Lower leg skin (tissue), 4 donors: ENCODE results near the gene LOXL4. TPM values are rescaled to one million over a fixed set of nuclear protein-coding genes. Genes with fewer than 3 reads are reported as not detected.

Experiments used
- DNase-seq, 2 donors: peaks; one replicate each; pipeline ENCODE4 v3.0.0-alpha.2; 2019; ENCODE audit warnings: low spot score in 2 of 2
- H3K4me3 ChIP-seq: fragments of 200-600 bp; sonication (generic); 2 replicates; pipeline ENCODE4 v1.5.1; 2017; ENCODE audit warnings: mild to moderate bottlenecking, low read depth; ENCODE audit not compliant: poor library complexity, severe bottlenecking
- POLR2A ChIP-seq, 2 donors: fragments of 450-650 bp; IDR thresholded peaks; one replicate each; pipeline ENCODE4 v1.6.1; 2016 to 2017; ENCODE audit warnings: antibody characterized with exemption in 2 of 2, mild to moderate bottlenecking in 1 of 2, moderate library complexity in 1 of 2
- WGBS, 2 donors: methylation state at CpG; one replicate each; pipeline ENCODE4 v1.1.5; 2018; 5-methylcytosine and 5-hydroxymethylcytosine counted together
- intact Hi-C: fragments of 100-400 bp; cut with DNase I; formaldehyde crosslinking; loops from one replicate; pipeline ENCODE4 v1.15.0; 2023; ENCODE audit warnings: low total_unique reads
- total RNA-seq, 4 donors: library from RNA; depleted of rRNA; stranded (reverse); fragments of >200 nt; gene quantifications; one replicate each; pipeline ENCODE4 v1.1.0, GENCODE V29; 2016
- TF ChIP-seq, protein P1 (sequence below), 3 donors: fragments of 450-650 bp; IDR thresholded peaks; one replicate each; pipeline ENCODE4 v1.5.1; 2016; ENCODE audit warnings: antibody characterized with exemption in 3 of 3, mild to moderate bottlenecking in 3 of 3, moderate library complexity in 2 of 3

The LOXL4 gene
- total RNA-seq, 4 donors from 2014 or later: 1.7 to 4.0 (median 2.3) TPM

DNA sequence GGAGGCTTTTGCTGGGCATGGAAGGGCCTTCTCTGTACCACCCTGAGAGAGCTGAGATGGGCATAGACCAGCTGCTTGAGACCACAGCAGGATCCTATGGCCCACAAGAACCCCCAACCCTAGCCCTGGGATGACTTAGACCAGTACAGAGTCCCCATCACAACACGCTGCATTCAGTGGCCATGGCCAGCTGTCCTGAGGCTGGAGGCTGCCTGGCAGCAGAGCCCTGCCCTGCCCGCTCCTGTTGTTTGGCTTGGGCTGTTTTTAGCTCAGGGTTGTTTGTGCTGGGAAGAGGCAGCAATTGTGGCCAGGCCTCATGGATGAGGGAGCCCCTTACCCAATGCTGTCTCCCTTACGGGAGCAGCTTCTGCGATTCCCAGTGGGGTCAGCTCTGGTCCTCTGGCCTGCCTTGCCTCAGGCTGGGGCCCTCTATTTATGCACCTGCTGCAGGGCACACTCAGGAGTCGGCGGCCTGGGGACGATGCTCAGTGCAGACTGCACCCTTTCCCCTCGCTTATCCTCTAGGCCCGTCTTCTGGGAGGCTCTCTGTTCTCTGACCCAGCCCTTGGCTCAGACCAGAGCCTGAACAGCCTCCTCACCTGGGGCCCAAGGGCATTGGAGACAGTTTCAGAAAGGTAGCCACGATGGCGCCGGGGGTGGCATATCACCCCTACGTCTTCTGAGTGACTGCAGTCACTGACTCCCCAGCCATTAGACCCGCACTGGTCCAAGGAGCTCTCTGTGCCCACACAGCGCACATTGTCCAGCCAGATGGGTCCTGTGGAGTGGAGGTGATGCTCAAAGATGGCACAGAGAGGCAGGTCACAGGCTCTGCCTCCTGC is 6.3 kb downstream of the LOXL4 start:
- intact Hi-C loops: no loop called here
- WGBS, 2 donors: 84 to 87% methylated on average over 15 of the region's 15 CpGs
- H3K4me3 ChIP-seq: no peak overlapping the region
- TF ChIP-seq, protein P1, sequence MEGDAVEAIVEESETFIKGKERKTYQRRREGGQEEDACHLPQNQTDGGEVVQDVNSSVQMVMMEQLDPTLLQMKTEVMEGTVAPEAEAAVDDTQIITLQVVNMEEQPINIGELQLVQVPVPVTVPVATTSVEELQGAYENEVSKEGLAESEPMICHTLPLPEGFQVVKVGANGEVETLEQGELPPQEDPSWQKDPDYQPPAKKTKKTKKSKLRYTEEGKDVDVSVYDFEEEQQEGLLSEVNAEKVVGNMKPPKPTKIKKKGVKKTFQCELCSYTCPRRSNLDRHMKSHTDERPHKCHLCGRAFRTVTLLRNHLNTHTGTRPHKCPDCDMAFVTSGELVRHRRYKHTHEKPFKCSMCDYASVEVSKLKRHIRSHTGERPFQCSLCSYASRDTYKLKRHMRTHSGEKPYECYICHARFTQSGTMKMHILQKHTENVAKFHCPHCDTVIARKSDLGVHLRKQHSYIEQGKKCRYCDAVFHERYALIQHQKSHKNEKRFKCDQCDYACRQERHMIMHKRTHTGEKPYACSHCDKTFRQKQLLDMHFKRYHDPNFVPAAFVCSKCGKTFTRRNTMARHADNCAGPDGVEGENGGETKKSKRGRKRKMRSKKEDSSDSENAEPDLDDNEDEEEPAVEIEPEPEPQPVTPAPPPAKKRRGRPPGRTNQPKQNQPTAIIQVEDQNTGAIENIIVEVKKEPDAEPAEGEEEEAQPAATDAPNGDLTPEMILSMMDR (IDR thresholded peaks at IDR 0.05): no peak
- no peak for TF ChIP-seq POLR2A (IDR thresholded peaks at IDR 0.05)
- DNase-seq: peak in 1 of 2 donors; percentile 74

DNA sequence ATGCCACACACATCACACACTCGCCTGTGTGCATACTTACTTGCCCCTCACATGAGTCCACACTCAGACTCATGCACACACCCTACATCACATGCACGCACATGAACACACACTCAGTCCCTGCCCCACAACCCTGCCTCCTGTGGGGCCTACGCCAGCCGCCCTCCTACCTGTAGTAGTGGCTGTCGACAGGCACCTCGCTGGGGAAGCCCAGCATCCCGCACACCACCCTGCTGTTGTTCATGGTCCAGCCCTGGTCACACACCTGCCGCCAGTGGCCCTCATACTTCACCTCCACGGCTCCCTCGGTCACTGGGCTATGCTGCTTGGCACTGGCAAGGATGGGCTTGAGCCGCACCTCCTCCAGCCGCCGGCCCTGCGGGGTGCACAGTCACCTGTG is 7.2 kb downstream of the LOXL4 start:
- WGBS, 2 donors: 88 to 89% methylated on average over 13 to 14 of the region's 14 CpGs
- no peak for TF ChIP-seq POLR2A (IDR thresholded peaks at IDR 0.05)
- TF ChIP-seq, protein P1 (IDR thresholded peaks at IDR 0.05): no peak
- no peak overlapping the region for H3K4me3 ChIP-seq
- peak in 1 of 2 donors; percentile 82 for DNase-seq
- intact Hi-C loops: no loop called here

DNA sequence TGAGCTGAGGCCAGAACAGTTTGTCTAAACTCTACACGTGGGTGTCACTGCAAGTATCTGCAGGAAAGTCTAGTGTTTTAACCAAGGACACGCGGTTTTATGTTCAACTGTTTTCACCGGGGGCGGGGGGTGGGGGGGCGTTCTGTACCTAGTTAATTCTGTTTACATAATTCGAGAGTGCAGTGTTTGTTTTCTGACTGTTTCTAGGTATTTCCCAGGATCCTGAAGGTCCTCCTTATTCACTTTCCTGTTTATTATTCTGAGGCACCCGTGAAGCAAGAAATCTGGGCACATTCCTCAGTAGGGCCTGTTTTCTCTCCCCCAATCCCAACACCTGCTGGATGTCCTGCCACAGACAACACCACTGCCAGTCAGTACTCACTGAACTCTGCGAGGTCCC is 7.6 kb downstream of the LOXL4 start:
- no peak for TF ChIP-seq POLR2A (IDR thresholded peaks at IDR 0.05)
- TF ChIP-seq, protein P1 (IDR thresholded peaks at IDR 0.05): no peak
- no peak for DNase-seq
- no peak overlapping the region for H3K4me3 ChIP-seq
- intact Hi-C loops: no loop called here
- 41 to 42% methylated on average over 9 of the region's 9 CpGs for WGBS, 2 donors

DNA sequence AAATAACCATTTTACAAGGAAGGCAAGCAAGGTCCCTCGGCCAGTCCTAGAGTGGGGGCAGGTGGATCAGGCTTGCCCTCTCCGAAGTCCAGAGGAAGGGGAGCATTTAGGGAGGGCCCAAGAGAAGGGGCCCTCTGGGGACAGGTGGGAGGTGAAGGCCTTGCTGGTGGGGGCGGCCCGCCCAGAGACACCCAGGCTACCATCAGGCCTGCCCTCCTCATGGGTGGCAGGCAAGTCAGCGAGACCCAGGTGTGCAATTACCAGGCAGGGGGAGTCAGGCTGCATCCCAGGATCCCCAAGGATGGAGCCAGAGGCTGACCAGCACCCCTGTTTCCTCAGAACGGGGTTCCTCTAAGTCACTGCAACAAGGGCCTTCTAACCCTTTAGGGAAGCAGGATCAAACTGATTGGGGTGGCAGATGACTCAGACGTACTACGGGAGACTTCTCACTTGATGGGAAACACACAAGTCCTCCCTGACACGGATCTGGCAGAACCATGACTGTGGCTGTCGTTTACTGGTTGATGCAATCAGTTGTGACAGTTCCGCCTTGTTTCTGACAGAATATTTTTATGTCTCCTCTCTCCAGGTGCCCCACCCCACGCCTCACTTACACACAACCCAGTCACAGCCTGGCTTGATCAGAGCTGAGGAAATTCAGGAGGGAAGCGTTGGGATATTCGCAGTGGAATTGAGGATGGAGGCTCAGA is 8.2 kb downstream of the LOXL4 start:
- H3K4me3 ChIP-seq: no peak overlapping the region
- intact Hi-C loops: no loop called here
- TF ChIP-seq, protein P1 (IDR thresholded peaks at IDR 0.05): no peak
- no peak for TF ChIP-seq POLR2A (IDR thresholded peaks at IDR 0.05)
- DNase-seq: peak; percentile 74 to 90
- WGBS, 2 donors: 57% methylated on average over 14 of the region's 14 CpGs

DNA sequence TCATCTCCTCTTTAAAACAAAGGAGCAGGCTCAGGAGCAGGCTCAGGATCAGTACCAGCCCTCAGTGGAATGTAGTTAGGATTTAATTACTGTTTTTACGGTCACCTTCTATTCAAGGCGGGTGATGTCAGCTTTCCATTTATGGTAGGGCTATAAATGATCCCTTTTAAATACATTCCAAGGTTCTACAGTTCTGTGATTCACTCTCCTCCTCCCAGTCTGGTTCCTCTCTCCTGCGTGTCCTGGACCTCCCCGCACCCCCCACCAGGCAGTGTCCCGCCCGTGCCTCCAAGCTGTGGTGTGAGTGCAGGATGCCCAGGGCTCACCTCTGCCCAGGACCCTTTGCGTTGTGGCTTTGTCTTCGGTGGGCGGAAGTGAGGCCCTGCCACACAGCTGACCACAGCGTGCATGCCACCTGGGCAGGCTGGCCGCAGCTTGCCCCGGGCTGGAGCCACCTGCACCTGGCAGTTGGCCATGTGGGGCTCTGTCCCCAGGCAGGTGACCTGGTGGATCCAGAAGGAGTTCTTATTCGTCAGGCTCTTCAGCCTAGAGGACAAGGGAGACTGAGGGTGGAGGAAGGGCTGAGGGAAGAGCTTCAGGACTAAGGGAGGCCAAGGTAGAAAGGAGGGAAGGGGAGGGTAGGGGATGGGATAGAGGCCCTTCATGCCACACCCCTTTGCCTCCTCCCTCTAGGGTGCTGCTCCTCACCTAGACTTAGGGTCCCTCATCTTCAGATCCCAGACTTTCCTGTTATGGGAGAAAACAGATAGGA is 9.1 kb downstream of the LOXL4 start:
- TF ChIP-seq, protein P1 (IDR thresholded peaks at IDR 0.05): no peak
- no peak for TF ChIP-seq POLR2A (IDR thresholded peaks at IDR 0.05)
- intact Hi-C loops: no loop called here
- H3K4me3 ChIP-seq: no peak overlapping the region
- 76 to 79% methylated on average over 13 of the region's 13 CpGs for WGBS, 2 donors
- no peak for DNase-seq
